OCI-M2 (cell line): ENCODE results near the gene PDS5A.
"Not testable (repeated sequence)": the region's sequence is repeated elsewhere in the genome, so short reads cannot be mapped to it uniquely, and the experiment has no call there.

Source experiments
- DNase-seq: peaks from one replicate; lab custom pipeline; 2025; ENCODE audit not compliant: unreplicated experiment; lab: John Stamatoyannopoulos, UW

The PDS5A gene

DNA sequence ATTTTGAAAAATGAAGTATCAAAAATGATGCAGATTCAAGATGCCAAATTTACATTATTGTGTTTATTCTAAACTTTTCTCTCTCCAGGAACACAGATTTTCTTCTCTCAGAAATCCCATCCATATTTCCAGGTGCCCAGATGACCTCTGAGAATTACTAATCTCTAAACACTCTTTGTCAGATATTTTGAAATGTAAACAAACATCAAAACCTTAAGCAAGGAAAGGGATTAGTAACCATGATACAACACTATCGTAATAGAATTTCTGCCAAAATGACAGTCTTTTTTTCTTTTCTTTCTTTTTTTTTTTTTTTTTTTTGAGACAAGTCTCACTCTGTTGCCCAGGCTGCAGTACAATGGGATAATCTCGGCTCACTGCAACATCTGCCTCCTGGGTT lies 76.7 kb downstream of the PDS5A start:
- DNase-seq, result no peak

DNA sequence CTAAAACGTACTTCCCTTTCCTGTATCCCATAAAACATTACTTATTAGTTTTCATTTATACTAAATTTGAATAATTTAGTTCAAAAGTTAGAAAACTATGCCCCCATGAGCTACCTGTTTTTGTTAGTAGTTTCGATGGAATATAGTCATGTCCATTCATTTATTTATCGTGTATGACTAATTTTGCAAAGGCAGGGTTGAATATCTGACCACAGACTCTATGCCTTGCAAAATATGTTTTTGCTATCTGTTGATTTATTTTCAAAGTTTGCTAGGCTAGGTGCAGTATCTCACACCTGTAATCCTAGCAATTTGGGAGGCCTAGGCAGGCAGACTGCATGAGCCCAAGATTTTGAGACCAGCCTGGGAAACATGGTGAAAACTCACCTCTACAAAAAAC lies 78.4 kb downstream of the PDS5A start:
- no peak for DNase-seq

- no peak for DNase-seq
Observed at GRCh38 chr4:39898015-39898414, 79.7 kb downstream of the PDS5A start.

DNA sequence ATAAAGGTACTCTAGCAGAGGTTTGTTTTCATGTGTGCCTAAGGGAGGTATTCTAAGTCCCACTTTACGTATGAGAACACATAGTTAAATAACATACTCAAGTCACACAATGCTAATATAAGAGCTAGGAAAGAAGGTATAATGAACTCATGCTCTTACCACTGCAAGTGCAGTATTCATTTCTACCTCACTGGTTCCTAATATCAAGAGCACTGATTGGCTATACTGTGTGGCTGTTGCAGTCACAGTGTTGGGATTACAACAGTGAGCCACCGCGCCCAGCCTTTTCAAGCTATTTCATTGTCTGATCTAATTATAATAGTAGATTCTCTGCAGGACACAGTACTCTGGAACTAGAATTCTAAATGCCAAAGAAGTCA lies 84.0 kb downstream of the PDS5A start:
- DNase-seq, result no peak

DNA sequence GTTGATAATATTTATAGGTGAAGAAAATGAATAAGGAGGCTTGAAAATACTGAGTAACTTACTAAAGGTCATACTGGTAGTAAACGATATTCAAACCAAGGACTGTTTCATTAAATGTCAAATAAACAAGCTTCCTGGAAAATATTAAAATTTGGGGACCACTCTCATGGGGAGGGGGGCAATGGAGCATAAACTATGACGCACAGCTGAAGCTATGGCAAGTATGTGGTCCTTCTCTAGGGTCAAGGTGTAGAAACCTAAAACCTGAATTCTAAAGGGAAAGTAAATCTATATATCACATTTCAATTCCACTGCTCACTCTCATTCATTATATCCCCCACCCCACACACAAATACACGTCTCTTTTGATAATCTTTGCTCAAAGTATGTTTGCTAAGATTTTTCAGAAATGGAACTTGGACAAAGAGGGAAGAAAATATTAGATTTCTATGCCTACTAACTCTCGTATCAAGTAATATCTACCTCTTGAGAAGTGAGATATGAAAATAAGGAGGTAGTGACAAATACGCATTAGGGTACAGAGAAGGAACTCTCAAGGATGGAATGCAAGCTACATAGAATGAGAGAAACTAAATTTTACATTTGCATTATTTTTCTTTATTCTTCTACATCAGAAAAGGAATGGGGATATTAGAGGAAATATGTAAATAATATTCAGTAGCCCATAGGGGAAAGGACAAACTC lies 84.6 kb downstream of the PDS5A start:
- no peak for DNase-seq

- DNase-seq, result no peak
Observed at GRCh38 chr4:39889226-39889625, 88.5 kb downstream of the PDS5A start.

DNA sequence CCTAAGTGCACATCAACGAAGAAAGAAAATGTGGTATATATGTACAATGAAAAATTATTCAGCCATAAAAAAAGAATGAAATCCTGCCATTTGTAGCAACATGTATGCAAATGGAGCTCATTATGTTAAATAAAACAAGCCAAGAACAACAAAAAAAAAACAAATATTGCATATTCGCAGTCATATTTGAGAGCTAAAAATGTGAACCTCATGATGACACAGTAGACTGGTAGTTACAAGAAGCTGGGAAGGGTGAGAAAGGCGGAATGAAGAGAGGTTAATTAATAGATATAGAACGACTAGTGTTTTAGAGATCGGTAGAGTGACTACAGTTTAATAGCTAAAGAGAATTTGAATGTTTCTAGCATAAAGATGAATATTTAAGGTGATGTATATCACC lies 89.2 kb downstream of the PDS5A start:
- no peak for DNase-seq

DNA sequence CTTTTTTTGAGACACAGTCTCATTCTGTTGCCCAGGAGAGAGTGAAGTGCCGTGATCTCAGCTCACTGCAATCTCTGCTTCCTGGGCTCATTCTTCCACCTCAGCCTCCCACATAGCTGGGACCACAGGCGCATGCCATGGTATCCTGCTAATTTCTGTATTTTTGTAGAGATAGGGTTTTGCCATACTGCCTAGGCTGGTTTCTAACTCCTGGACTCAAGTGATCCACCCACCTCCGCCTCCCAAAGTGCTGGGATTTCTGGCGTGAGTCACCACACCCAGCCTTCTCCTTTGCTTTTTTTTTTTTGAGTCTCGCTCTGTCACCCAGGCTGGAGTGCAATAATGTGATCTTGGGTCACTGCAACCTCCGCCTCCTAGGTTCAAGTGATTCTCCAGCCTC lies 94.1 kb downstream of the PDS5A start:
- no peak for DNase-seq

- no peak for DNase-seq
Observed at GRCh38 chr4:39881789-39882188, 95.9 kb downstream of the PDS5A start.

DNA sequence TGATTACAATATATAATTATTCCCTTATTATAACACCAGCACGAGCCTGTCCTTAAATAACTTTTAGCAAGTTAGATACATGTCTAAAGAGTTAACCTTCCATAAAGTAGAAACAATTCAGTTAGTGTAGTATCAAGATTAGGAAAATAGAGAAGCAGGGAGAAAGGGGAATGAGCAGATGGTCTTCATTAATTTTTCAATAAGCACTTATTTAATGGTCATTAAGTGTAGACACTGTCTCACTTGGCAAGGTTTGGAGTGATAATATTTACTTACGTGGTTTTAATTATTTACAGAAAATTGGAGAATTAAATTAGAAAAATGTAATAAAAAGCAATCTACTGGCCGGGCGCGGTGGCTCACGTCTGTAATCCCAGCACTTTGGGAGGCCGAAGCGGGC lies 99.7 kb downstream of the PDS5A start:
- no peak for DNase-seq

DNA sequence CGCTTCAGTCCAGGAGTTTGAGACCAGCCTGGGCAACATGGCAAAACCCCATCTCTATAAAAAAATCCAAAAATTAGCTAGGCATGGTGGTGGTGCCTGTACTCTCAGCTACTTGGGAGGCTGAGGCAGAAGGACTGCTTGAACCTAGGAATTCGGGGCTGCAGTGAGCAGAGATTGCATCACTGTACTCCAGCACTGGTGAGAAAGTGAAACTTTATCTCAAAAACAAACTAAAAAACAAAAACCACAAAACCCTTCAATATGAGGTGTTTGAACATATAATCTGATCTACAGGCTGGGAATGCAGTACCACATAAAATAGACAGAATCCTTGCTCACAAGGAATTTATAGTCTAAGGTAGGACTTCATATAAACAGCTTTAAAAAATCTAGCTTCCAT lies 103.9 kb downstream of the PDS5A start:
- DNase-seq, result no peak

DNA sequence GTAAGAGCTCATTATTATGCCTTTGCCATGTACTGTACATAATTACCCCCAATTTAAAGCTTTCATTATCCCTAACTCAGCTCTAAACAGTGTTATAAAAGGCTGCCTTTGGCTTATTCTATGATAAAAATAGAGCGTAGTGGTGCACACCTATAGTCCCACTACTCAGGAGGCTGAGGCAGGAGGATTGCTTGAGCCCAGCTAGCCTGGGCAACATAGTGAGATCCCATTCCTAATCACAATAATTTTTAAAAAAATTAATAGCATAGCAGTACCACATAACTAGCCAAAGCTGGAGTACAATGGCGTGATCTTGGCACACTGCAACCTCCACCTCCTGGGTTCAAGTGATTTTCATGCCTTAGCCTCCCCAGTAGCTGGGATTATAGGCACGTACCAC lies 112.4 kb downstream of the PDS5A start:
- DNase-seq, result no peak

- no peak for DNase-seq
Observed at GRCh38 chr4:39864391-39864790, 113.3 kb downstream of the PDS5A start.

GRCh38 chr4:39860804-39861203 lies 116.9 kb downstream of the PDS5A start:
- no peak for DNase-seq

GRCh38 chr4:39855909-39856512 lies 121.7 kb downstream of the PDS5A start:
- DNase-seq, result no peak

GRCh38 chr4:39852636-39853035 lies 125.1 kb downstream of the PDS5A start:
- DNase-seq, result no peak

GRCh38 chr4:39850727-39851126 lies 127.0 kb downstream of the PDS5A start:
- no peak for DNase-seq

DNA sequence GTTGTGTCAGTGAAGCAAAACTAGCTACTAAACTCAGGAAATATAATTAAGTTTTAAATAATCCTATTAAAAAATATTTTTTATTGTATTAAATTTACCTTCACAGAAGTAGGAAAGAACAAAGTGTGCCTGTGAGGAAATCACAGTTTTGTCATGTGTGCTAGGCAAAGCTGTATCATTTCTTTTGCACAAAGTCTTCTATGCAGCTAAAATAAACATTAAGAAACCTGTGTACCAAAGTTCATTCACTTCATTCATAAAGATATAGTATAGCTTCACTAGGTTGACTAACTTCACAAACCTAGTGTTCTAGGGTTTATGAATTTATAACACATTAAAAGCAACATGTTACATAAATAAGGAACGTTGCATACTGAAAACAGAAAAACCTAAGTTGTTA lies 131.0 kb downstream of the PDS5A start:
- DNase-seq, result no peak

GRCh38 chr4:39846120-39846519 lies 131.6 kb downstream of the PDS5A start:
- no peak for DNase-seq

GRCh38 chr4:39841894-39842293 lies 135.8 kb downstream of the PDS5A start:
- no peak for DNase-seq

DNA sequence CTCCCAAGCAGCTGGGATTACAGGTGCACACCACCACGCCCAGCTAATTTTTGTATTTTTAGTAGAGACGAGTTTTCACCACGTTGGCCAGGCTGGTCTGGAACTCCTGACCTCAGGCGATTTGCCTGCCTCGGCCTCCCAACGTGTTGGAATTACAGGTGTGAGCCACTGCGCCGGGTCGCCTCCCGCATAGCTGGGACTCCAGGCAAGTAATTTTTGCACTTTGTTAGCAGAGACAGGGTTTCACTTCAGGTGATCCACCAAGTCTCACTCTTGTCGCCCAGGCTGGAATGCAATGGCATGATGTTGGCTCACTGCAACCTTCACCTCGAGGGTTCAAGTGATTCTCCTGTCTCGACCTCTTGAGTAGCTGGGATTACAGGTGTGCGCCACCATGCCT lies 137.2 kb downstream of the PDS5A start:
- DNase-seq, result not testable (repeated sequence)

GRCh38 chr4:39840027-39840426 lies 137.7 kb downstream of the PDS5A start:
- no peak for DNase-seq

GRCh38 chr4:39838431-39838830 lies 139.3 kb downstream of the PDS5A start:
- DNase-seq, result not testable (repeated sequence)
